ENCODE data around the gene FADD. TPM values are rescaled to one million over a fixed set of nuclear protein-coding genes. Genes with fewer than 3 reads are reported as not detected.

FADD gene
- total RNA-seq, 4 donors from 2014 or later, result 18.4 to 30.1 (median 22.6) TPM

GRCh38 chr11:70247710-70248072 is 44.6 kb downstream of the FADD start:
- TF ChIP-seq, protein P1, sequence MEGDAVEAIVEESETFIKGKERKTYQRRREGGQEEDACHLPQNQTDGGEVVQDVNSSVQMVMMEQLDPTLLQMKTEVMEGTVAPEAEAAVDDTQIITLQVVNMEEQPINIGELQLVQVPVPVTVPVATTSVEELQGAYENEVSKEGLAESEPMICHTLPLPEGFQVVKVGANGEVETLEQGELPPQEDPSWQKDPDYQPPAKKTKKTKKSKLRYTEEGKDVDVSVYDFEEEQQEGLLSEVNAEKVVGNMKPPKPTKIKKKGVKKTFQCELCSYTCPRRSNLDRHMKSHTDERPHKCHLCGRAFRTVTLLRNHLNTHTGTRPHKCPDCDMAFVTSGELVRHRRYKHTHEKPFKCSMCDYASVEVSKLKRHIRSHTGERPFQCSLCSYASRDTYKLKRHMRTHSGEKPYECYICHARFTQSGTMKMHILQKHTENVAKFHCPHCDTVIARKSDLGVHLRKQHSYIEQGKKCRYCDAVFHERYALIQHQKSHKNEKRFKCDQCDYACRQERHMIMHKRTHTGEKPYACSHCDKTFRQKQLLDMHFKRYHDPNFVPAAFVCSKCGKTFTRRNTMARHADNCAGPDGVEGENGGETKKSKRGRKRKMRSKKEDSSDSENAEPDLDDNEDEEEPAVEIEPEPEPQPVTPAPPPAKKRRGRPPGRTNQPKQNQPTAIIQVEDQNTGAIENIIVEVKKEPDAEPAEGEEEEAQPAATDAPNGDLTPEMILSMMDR (IDR thresholded peaks at IDR 0.05), result no peak
- DNase-seq (ENCODE audit: low spot score), result no peak
- ATAC-seq (ENCODE audit: low FRiP score), result no peak

- no peak for DNase-seq (ENCODE audit: low spot score)
- ATAC-seq (ENCODE audit: low FRiP score), result no peak
- TF ChIP-seq, protein P1 (IDR thresholded peaks at IDR 0.05), result no peak
Observed at GRCh38 chr11:70250876-70251658, 48.0 kb downstream of the FADD start.

GRCh38 chr11:70251659-70252321 is 48.7 kb downstream of the FADD start:
- DNase-seq (ENCODE audit: low spot score) (no peak), ATAC-seq (ENCODE audit: low FRiP score) (peak; percentile 72)
- TF ChIP-seq, protein P1 (IDR thresholded peaks at IDR 0.05), result no peak

GRCh38 chr11:70252844-70253243 is 49.7 kb downstream of the FADD start:
- no peak for ATAC-seq (ENCODE audit: low FRiP score)

DNA sequence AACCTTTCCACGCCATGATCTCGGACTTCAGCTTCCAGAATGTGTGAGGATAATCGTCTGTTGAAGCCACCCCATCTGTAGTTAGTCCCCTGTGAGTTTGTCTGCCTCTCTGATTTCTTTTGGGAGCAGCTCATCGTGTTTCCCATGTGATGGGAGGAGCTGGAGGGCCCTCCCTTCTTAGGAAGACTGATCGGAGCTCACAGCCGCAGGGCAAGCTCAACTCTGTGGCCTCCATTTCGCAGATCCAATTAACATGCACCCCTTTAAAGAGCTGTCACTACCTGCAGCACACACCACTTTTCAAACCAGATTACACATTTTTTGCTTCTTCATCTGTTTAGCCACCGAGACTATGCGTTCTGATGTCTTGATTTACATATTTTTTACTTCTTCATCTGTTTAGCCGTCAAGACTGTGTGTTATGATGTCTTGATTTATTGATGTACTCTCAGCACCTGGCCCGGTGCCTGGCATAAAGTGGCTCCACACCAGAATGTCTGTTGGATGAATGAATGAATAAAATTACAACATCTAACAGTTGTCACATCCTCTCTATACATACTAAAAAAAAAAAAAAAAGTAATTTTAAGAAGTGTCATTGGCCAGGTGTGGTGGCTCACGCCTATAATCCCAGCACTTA is 52.5 kb downstream of the FADD start:
- ATAC-seq (ENCODE audit: low FRiP score) (peak; percentile 45), DNase-seq (ENCODE audit: low spot score) (no peak)
- TF ChIP-seq, protein P1 (IDR thresholded peaks at IDR 0.05), result no peak

More at GRCh38 chr11:70252844-70253243, 49.7 kb downstream of the FADD start:
- DNase-seq (ENCODE audit: low spot score), result no peak
- TF ChIP-seq, protein P1 (IDR thresholded peaks at IDR 0.05), result no peak

Other genes starting within 250 kb of the FADD start
- gene ANO1, start 125.0 kb upstream of the FADD start, total RNA-seq, result 10 to 100 TPM in 1 of 4 donors, 1 to 10 TPM in 3; 1.7 to 13.9 (median 5.3) TPM
- 100 to 1,000 TPM in 1 of 4 donors, 10 to 100 TPM in 3; 58.3 to 119 (median 84.7) TPM for gene PPFIA1, start 67.4 kb downstream of the FADD start, total RNA-seq
- 100 to 1,000 TPM; 240 to 341 (median 294) TPM for gene CTTN, start 195.2 kb downstream of the FADD start, total RNA-seq

Data from omental fat pad (tissue), 4 donors.